ENCODE measurements around the gene PRRG3.
A peak's percentile ranks its signal among the peaks of the same experiment; 100 is the strongest.

Gene PRRG3

DNA sequence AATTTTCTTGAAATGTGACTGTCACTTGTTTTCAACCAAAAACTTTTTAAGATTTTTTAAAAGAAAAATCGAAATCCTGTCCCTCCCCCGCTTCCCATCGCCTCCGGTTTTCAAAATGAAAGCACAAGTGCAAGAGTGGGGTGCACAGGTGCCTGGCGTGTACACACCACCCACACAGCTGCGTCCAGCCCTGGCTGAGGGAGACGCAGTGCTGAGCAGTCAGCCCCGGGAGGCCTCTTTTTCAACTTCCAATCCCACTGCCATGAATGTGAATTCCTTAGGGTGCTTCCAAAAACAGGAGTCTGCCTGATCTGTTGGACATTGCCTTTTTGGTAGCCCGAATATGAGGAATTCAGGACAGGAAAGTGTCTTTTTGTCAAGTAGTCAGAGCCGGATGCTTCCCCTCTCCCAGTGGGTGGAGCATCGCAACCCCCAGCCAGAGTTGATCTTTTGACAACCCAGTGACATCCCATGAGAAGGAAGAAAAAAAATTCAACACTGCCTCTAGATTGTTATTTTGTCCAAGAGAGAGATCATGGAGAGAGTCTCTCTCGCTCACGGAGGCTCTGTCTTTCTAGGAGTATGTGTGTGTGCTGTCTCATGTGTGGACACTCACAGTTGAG lies 8.9 kb downstream of the PRRG3 start:
- H3K4me3 ChIP-seq (ENCODE audit: low read length): no peak overlapping the region
- TF ChIP-seq, protein P1, sequence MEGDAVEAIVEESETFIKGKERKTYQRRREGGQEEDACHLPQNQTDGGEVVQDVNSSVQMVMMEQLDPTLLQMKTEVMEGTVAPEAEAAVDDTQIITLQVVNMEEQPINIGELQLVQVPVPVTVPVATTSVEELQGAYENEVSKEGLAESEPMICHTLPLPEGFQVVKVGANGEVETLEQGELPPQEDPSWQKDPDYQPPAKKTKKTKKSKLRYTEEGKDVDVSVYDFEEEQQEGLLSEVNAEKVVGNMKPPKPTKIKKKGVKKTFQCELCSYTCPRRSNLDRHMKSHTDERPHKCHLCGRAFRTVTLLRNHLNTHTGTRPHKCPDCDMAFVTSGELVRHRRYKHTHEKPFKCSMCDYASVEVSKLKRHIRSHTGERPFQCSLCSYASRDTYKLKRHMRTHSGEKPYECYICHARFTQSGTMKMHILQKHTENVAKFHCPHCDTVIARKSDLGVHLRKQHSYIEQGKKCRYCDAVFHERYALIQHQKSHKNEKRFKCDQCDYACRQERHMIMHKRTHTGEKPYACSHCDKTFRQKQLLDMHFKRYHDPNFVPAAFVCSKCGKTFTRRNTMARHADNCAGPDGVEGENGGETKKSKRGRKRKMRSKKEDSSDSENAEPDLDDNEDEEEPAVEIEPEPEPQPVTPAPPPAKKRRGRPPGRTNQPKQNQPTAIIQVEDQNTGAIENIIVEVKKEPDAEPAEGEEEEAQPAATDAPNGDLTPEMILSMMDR (conservative IDR thresholded peaks at IDR 0.05; ENCODE audit: low read length): no peak
- no peak for DNase-seq (ENCODE audit: low read depth)

DNA sequence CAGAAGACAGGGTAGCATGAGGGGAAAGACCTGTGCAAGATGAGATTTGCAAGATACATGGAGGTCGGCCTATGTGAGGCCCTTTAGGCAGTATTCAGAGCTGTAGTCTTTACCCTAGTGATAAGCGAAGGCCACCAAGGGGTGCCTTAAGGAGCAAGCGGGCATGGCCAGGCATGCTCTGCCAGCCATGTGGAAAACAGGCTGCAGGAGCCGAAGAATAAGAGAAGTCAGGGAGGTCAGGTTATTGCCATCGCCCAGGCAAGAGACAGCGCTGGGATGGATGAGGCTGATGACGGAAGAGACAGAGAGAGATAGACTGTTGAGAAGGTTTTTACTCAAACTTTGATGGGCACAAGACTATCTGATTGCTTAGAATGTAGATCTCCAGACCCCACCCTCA lies 13.6 kb downstream of the PRRG3 start:
- DNase-seq (ENCODE audit: low read depth): no peak
- TF ChIP-seq, protein P1 (conservative IDR thresholded peaks at IDR 0.05; ENCODE audit: low read length): no peak

DNA sequence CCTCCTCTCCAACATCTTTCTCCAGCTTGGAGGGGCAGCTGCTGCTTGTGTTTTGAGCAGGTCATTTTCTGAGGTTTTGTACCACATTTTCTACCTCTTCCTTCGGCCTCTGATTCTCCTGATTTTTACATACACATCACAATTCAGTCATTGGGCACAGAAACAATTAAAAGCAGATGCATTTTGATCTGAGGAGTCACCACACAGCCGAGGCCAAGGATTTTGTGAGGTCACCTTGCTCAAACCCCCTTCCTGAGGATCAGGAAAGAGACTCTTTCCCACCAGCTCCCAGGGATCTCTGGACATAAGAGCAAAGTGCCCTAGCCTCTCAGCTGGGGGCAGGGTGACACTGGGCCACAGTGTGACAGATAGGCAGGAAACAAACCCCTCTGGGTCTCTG lies 15.2 kb downstream of the PRRG3 start:
- H3K4me3 ChIP-seq (ENCODE audit: low read length): no peak overlapping the region
- TF ChIP-seq, protein P1 (conservative IDR thresholded peaks at IDR 0.05; ENCODE audit: low read length): no peak
- DNase-seq (ENCODE audit: low read depth): peak; percentile 12

More for the DNA sequence above, 13.6 kb downstream of the PRRG3 start:
- no peak overlapping the region for H3K4me3 ChIP-seq (ENCODE audit: low read length)

DNA sequence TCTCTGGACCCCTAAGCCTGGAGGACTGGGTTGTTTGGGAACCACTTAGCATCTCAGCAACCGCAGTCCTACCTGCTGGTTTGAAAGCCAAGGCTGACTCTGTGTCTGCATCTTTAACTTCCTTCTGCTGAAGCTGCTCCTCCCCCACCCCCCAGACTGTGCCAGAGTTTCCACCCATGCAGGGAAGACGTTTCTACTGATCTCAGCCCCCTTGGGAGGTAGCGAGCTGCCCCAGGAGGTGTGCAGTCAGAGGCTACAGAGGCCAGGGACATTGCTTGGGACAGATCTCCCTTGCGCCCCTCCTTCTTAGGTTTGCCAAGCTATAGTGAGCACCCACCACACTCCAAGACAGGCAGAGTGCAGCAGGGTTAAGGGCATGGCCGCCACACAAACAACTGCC lies 15.9 kb downstream of the PRRG3 start:
- TF ChIP-seq, protein P1 (conservative IDR thresholded peaks at IDR 0.05; ENCODE audit: low read length): no peak
- H3K4me3 ChIP-seq (ENCODE audit: low read length): no peak overlapping the region

DNA sequence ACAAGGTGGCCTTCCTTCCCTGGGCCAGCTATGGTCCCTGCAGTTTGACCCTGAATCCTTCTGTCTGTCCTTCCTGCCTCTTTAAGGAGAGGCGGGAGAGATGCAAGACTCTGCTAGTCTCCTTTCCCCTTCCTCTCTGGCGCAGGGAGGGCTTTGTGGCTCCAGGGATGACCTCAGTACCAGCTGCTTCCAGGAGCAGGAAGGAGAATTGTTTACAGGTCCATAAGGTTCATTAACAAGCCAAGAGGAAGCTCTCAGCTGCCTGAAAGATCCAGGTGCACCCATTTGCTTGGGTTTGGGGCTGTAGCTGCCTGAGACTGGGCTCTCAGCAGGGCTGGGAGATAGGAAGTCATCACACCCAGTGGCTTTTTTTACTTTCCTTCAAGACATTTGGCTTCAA lies 16.5 kb downstream of the PRRG3 start:
- TF ChIP-seq, protein P1 (conservative IDR thresholded peaks at IDR 0.05; ENCODE audit: low read length): no peak
- DNase-seq (ENCODE audit: low read depth): no peak
- no peak overlapping the region for H3K4me3 ChIP-seq (ENCODE audit: low read length)

More for the DNA sequence above, 15.9 kb downstream of the PRRG3 start:
- DNase-seq (ENCODE audit: low read depth): no peak

DNA sequence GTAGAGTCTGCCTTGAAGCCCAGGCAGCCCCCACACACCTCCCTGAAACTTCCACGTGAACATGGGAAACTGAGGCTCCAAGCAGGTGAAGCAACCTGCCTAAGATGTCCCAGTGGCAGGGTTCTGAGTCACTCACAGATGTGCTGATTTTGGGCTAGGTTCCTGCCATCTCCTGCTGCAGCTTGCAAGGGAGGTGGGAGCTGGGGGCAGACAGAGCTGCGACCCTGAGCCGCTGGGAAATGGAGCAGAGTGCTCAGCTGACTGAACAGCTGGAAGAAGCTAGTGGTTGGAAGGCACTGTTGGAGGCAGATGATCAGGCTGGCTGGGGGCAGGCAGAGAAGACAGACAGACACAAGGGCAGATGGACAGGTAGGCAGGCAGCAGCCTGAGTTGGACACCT lies 17.0 kb downstream of the PRRG3 start:
- no peak overlapping the region for H3K4me3 ChIP-seq (ENCODE audit: low read length)
- no peak for DNase-seq (ENCODE audit: low read depth)
- TF ChIP-seq, protein P1 (conservative IDR thresholded peaks at IDR 0.05; ENCODE audit: low read length): no peak

DNA sequence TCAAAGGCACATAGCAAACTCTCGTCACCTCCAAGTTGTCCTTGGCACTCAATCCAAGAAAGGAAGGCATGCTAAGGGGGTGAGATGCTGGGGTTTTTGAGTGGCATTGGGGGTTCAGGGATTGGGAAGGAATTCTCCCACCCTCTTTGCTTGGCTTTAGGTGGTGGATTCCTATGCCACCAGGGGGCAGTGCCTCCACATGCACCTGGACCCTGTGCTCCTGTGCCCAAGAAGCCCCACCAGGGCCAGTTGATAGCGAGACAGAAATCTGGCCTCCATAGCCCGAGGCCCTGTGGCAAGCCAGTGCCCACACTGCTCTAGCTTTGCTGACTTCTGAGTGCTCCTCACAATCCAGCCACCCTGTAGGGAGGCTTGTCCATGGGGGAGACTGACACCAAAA lies 18.6 kb downstream of the PRRG3 start:
- TF ChIP-seq, protein P1 (conservative IDR thresholded peaks at IDR 0.05; ENCODE audit: low read length): peak; percentile 47
- DNase-seq (ENCODE audit: low read depth): no peak
- no peak overlapping the region for H3K4me3 ChIP-seq (ENCODE audit: low read length)

All from AG10803 (cell line).